Ishikawa (cell line): ENCODE measurements around the gene SWT1.

Source experiments
- CEBPB ChIP-seq: IDR thresholded peaks from 2 replicates; pipeline ENCODE4 v1.6.1; 2012
- CREB1 ChIP-seq: IDR thresholded peaks from 2 replicates; pipeline ENCODE4 v1.6.1; 2012; ENCODE audit warnings: low read depth
- EGR1 ChIP-seq: IDR thresholded peaks from 2 replicates; pipeline ENCODE4 v1.6.1; 2012
- EP300 ChIP-seq: IDR thresholded peaks from 2 replicates; pipeline ENCODE4 v1.6.1; 2012; ENCODE audit warnings: borderline replicate concordance
- FOXM1 ChIP-seq: IDR thresholded peaks from 2 replicates; pipeline ENCODE4 v1.6.1; 2012; ENCODE audit warnings: low read depth, borderline replicate concordance
- MAX ChIP-seq: IDR thresholded peaks from 2 replicates; pipeline ENCODE4 v1.6.1; 2012
- NFIC ChIP-seq: IDR thresholded peaks from 2 replicates; pipeline ENCODE4 v1.6.1; 2012
- RAD21 ChIP-seq: IDR thresholded peaks from 2 replicates; pipeline ENCODE4 v1.6.1; 2012; ENCODE audit warnings: low read depth
- REST ChIP-seq: IDR thresholded peaks from 2 replicates; pipeline ENCODE4 v1.6.1; 2012; ENCODE audit warnings: low read depth, mild to moderate bottlenecking
- TAF1 ChIP-seq: IDR thresholded peaks from 2 replicates; pipeline ENCODE4 v1.6.1; 2012; ENCODE audit warnings: low read depth, mild to moderate bottlenecking
- TCF12 ChIP-seq: IDR thresholded peaks from 2 replicates; pipeline ENCODE4 v1.6.1; 2012; ENCODE audit warnings: low read depth
- TEAD4 ChIP-seq: IDR thresholded peaks from 2 replicates; pipeline ENCODE4 v1.6.1; 2012
- USF1 ChIP-seq: IDR thresholded peaks from 2 replicates; pipeline ENCODE4 v1.6.1; 2012
- YY1 ChIP-seq: IDR thresholded peaks from 2 replicates; pipeline ENCODE4 v1.6.1; 2012; ENCODE audit warnings: low read depth
- ZBTB7A ChIP-seq: IDR thresholded peaks from 2 replicates; pipeline ENCODE4 v1.6.1; 2012; ENCODE audit warnings: low read depth

Gene SWT1

GRCh38 chr1:185213091-185213490, 56.1 kb downstream of the SWT1 start:
- TF ChIP-seq YY1 (no peak), USF1 (no peak), TCF12 (no peak), NFIC (no peak), TAF1 (no peak), CREB1 (no peak), EP300 (no peak)

GRCh38 chr1:185215911-185216310, 58.9 kb downstream of the SWT1 start:
- TF ChIP-seq REST, result no peak
- TF ChIP-seq YY1, result no peak
- TF ChIP-seq FOXM1, result no peak
- no peak for TF ChIP-seq MAX
- TF ChIP-seq CREB1, result no peak
- TF ChIP-seq TAF1, result no peak
- no peak for TF ChIP-seq CEBPB
- TF ChIP-seq EGR1, result no peak
- no peak for TF ChIP-seq ZBTB7A
- TF ChIP-seq EP300, result no peak
- TF ChIP-seq RAD21, result no peak
- TF ChIP-seq NFIC, result no peak
- no peak for TF ChIP-seq USF1
- no peak for TF ChIP-seq TEAD4
- TF ChIP-seq TCF12, result no peak

- TF ChIP-seq YY1 (no peak), TAF1 (no peak), EGR1 (no peak), USF1 (no peak), EP300 (no peak), NFIC (no peak), CEBPB (no peak), TCF12 (no peak), REST (no peak), RAD21 (no peak), MAX (no peak), CREB1 (no peak), TEAD4 (no peak)
These were observed 67.2 kb downstream of the SWT1 start for GRCh38 chr1:185224132-185224531.

GRCh38 chr1:185227161-185227560, 70.2 kb downstream of the SWT1 start:
- TF ChIP-seq NFIC (no peak), FOXM1 (no peak)

- TF ChIP-seq MAX (no peak), FOXM1 (no peak), EGR1 (no peak), YY1 (no peak), CREB1 (no peak), USF1 (no peak), CEBPB (no peak), TAF1 (no peak), EP300 (no peak), TCF12 (no peak), RAD21 (no peak), ZBTB7A (no peak), TEAD4 (no peak), NFIC (no peak), REST (no peak)
These were observed 72.0 kb downstream of the SWT1 start for GRCh38 chr1:185228979-185229378.
